ENCODE results near the gene PIK3AP1. TPM values are rescaled to one million over a fixed set of nuclear protein-coding genes. Genes with fewer than 3 reads are reported as not detected.

The PIK3AP1 gene
- total RNA-seq, 2 donors from 2014 or later, result 1.3 to 5.2 TPM

- no peak overlapping the region for H3K27ac ChIP-seq (ENCODE audit: low read depth, low read length)
- Mint-ChIP-seq H3K4me1 (peaks cover 24% of the 10 kb centered on the region), H3K9me3 (no peaks in the 10 kb centered on the region), H3K36me3 (ENCODE audit: low read depth) (peaks cover 36% of the 10 kb centered on the region), H3K27ac (no peak overlapping the region), H3K4me3 (no peak overlapping the region), H3K27me3 (ENCODE audit: insufficient read depth) (no peaks in the 10 kb centered on the region)
- no peaks in the 10 kb centered on the region for H3K4me1 ChIP-seq (ENCODE audit: control insufficient read depth, insufficient read depth, low read length)
- TF ChIP-seq CTCF (conservative IDR thresholded peaks at IDR 0.05), result no peak
- H3K9ac ChIP-seq (ENCODE audit: extremely low read depth, low read length, poor library complexity, severe bottlenecking), result no peak overlapping the region
- no peaks in the 10 kb centered on the region for H3K36me3 ChIP-seq (ENCODE audit: control insufficient read depth, insufficient read depth, low read length)
- WGBS, 2 experiments (ENCODE audit: insufficient coverage in 1 of 2, insufficient read length in 1 of 2), result 79 to 90% methylated on average over 4 to 6 of the region's 6 CpGs
- no peak overlapping the region for H3K4me3 ChIP-seq (ENCODE audit: low read length)
- DNase-seq, result no peak
- peaks cover 25% of the 10 kb centered on the region for H3K27me3 ChIP-seq (ENCODE audit: control insufficient read depth, insufficient read depth, low read length, poor library complexity, severe bottlenecking)
- H3K9me3 ChIP-seq (ENCODE audit: control insufficient read depth, low read length), result no peaks in the 10 kb centered on the region
Measured at GRCh38 chr10:96647466-96647865, 72.8 kb downstream of the PIK3AP1 start.

- Mint-ChIP-seq H3K36me3 (ENCODE audit: low read depth) (peaks cover 33% of the 10 kb centered on the region), H3K4me3 (no peak overlapping the region)
Measured at GRCh38 chr10:96646751-96647166, 73.6 kb downstream of the PIK3AP1 start.

GRCh38 chr10:96646301-96646700, 74.0 kb downstream of the PIK3AP1 start:
- H3K9ac ChIP-seq (ENCODE audit: extremely low read depth, low read length, poor library complexity, severe bottlenecking), result no peak overlapping the region
- no peaks in the 10 kb centered on the region for H3K4me1 ChIP-seq (ENCODE audit: control insufficient read depth, insufficient read depth, low read length)
- peaks cover 21% of the 10 kb centered on the region for H3K27me3 ChIP-seq (ENCODE audit: control insufficient read depth, insufficient read depth, low read length, poor library complexity, severe bottlenecking)
- WGBS, 2 experiments (ENCODE audit: insufficient coverage in 1 of 2, insufficient read length in 1 of 2), result 88 to 91% methylated on average over 4 of the region's 4 CpGs
- no peak overlapping the region for H3K4me3 ChIP-seq (ENCODE audit: low read length)
- no peak for TF ChIP-seq CTCF (conservative IDR thresholded peaks at IDR 0.05)
- no peak overlapping the region for H3K27ac Mint-ChIP-seq
- no peak overlapping the region for H3K27ac ChIP-seq (ENCODE audit: low read depth, low read length)
- H3K27me3 Mint-ChIP-seq (ENCODE audit: insufficient read depth), result no peaks in the 10 kb centered on the region
- H3K36me3 Mint-ChIP-seq (ENCODE audit: low read depth), result peaks cover 33% of the 10 kb centered on the region
- H3K9me3 ChIP-seq (ENCODE audit: control insufficient read depth, low read length), result no peaks in the 10 kb centered on the region
- no peak for DNase-seq
- no peaks in the 10 kb centered on the region for H3K36me3 ChIP-seq (ENCODE audit: control insufficient read depth, insufficient read depth, low read length)
- no peak overlapping the region for H3K4me3 Mint-ChIP-seq
- H3K9me3 Mint-ChIP-seq, result no peaks in the 10 kb centered on the region
- peaks cover 24% of the 10 kb centered on the region for H3K4me1 Mint-ChIP-seq

More at GRCh38 chr10:96646751-96647166, 73.6 kb downstream of the PIK3AP1 start:
- H3K27ac ChIP-seq (ENCODE audit: low read depth, low read length), result no peak overlapping the region
- no peaks in the 10 kb centered on the region for H3K9me3 ChIP-seq (ENCODE audit: control insufficient read depth, low read length)
- no peaks in the 10 kb centered on the region for H3K4me1 ChIP-seq (ENCODE audit: control insufficient read depth, insufficient read depth, low read length)
- no peak overlapping the region for H3K9ac ChIP-seq (ENCODE audit: extremely low read depth, low read length, poor library complexity, severe bottlenecking)
- H3K4me3 ChIP-seq (ENCODE audit: low read length), result no peak overlapping the region
- Mint-ChIP-seq H3K27me3 (ENCODE audit: insufficient read depth) (no peaks in the 10 kb centered on the region), H3K27ac (peak overlapping the region; percentile 3), H3K4me1 (peaks cover 24% of the 10 kb centered on the region), H3K9me3 (no peaks in the 10 kb centered on the region)
- no peak for DNase-seq
- no peaks in the 10 kb centered on the region for H3K36me3 ChIP-seq (ENCODE audit: control insufficient read depth, insufficient read depth, low read length)
- peaks cover 25% of the 10 kb centered on the region for H3K27me3 ChIP-seq (ENCODE audit: control insufficient read depth, insufficient read depth, low read length, poor library complexity, severe bottlenecking)
- WGBS, 2 experiments (ENCODE audit: insufficient coverage in 1 of 2, insufficient read length in 1 of 2), result 79 to 83% methylated on average over 2 to 3 of the region's 3 CpGs
- no peak for TF ChIP-seq CTCF (conservative IDR thresholded peaks at IDR 0.05)

Data from endodermal cell (in vitro differentiated cells).